ENCODE data around the gene SH3GL1.

SH3GL1 gene

DNA sequence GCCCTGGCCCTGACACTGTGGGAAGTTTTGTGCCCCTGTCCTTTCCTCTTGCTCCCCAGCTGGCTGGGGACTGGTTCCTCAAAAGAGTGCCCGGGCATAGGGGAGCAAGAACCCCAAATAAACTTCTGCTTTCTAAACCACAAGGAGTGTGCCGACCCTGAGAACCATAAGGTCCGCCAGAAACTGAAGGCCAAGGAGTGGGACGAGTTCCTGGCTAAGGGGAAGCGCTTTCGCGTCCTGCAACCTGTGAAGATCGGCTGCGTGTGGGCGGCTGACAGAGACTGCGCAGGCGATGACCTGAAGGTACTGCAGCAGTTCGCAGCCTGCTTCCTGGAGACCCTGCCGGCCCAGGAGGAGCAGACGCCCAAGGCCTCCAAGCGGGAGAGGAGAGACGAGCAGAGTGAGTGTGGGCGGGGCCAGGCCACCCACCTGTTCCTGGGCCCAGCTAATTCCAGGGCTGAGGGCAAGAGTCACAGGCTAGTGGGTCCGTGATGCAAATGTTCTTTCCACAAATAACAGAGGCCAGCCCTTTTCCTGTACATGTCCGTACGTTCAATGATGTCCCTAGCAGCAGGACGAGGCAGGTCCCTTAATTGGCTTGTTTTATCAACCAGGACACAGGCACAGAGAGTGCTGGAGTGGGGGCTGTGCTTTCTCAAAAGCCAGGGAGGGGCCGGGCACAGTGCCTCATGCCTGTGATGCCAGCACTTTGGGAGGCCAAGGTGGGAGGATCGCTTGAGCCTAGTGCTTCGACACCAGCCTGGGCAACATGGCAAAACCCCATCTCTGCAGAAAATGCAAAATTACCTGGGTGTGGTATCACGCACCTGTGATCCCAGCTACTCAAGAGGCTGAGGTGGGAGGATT, 31.7 kb upstream of the SH3GL1 start:
- DNase-seq, result no peak

DNA sequence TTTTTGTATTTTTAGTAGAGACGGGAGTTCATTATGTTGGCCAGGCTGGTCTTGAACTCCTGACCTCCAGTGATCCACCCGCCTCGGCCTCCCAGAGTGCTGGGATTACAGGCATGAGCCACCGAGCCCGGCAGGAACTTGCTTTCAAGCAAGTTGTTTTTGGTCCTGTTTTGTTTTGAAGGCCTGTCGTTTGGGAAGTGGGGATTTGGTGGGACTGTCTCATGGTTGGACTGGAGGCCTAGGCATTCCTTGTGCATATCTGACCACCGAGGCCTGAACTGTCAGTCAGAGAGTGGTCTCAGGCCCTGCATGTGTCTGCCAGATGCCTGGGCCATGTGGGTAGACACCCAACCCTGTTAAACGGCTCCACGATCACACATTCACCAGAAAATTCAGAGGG, 30.9 kb upstream of the SH3GL1 start:
- no peak for DNase-seq

DNA sequence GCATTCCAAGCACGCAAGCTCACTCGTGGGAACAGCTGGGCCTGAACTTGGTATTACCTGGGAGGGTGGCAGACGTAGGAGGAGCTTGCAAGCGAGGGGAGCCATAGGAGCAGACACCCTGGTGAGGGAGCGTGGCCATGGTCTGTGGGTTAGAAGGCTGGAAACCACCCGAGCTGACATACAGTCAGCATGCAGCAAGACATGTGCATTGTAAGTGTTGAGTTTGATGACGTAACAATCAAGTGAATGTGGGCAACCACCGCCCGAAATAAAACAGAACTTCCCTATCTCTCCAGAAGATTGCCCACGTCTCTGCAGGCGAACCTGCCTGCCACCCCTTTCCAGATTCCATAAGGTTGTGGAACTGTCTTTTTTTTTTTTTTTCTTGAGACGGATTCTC, 30.4 kb upstream of the SH3GL1 start:
- DNase-seq, result peak; percentile 24

DNA sequence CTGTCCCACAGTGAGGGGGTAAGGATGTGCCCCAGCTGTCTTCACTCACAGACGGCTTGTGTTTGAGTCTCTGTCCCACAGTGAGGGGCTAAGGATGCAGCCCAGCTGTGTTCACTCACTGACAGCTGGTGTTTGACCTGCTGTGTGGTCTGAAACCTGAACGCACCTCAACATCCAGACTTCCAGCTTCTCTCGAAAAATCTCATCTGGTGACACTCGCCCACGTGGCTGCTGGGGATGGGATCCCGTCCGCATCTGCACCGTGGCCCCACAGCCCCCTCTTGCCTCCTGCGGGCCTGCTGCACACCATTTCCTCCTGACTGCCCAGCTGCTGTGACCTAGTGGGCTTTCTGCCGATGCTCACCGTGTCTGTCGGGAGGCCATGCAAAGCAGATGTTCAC, 29.4 kb upstream of the SH3GL1 start:
- DNase-seq, result no peak

DNA sequence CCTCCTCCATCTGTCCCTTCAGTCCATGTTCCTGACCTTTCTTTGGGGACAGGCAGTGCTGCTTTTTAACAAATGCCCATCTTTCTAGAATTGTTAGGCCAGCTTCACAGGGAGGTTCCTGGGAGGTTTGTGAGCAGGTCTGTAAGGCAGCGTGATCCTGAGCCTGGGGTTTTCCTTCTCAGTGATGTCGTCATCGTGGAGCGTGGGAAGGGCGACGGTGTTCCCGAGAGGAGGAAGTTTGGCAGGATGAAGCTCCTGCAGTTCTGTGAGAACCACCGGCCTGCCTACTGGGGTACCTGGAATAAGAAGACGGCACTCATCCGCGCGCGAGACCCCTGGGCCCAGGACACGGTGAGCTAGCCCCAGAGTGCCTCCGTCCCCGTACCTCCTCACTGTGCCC, 28.9 kb upstream of the SH3GL1 start:
- no peak for DNase-seq

DNA sequence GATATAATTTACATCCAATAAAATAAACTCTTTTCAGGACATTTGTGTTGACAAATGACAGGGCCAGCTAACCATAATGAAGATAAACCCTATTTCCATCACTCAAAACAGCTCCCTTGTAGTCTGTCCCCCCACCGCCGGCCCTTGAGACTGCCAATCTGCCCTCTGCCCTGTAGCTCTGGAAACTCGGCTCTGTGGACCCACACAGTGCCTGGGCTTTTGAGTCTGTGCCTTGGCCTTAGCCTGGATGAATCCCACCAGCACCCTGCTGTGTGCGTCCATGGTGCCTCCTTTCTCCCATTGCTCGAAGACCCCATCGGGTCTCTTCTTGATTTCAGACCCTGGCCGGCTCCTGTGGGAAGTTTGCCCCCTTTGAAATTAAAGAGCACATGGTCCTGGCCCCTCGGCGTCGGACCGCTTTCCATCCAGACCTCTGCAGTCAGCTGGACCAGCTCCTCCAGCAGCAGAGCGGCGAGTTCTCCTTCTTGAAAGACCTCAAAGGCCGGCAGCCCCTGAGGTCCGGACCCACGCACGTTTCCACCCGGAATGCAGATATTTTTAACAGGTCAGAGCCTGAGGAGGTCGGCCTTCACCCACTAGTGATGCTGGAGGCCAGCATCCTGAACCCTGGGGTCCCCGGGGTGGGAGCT, 28.1 kb upstream of the SH3GL1 start:
- DNase-seq, result no peak

DNA sequence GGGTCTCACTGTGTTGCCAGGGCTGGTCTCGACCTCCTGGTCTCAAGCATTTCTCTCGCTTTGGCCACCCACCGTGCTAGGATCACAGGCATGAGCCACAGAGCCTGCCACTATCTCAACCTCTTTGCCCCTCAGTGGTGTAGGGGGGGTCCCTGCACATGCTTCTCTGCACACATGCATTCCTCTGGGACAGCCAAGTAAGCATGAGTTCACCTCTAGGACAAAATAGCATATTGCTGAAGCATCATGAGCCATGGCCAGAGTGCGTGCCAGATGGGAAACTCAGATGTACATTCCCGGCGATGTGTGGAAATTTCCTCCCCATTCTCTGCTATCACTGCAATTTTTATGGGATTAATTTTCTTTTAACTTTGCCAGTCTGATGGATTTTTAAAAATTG, 25.2 kb upstream of the SH3GL1 start:
- no peak for DNase-seq

DNA sequence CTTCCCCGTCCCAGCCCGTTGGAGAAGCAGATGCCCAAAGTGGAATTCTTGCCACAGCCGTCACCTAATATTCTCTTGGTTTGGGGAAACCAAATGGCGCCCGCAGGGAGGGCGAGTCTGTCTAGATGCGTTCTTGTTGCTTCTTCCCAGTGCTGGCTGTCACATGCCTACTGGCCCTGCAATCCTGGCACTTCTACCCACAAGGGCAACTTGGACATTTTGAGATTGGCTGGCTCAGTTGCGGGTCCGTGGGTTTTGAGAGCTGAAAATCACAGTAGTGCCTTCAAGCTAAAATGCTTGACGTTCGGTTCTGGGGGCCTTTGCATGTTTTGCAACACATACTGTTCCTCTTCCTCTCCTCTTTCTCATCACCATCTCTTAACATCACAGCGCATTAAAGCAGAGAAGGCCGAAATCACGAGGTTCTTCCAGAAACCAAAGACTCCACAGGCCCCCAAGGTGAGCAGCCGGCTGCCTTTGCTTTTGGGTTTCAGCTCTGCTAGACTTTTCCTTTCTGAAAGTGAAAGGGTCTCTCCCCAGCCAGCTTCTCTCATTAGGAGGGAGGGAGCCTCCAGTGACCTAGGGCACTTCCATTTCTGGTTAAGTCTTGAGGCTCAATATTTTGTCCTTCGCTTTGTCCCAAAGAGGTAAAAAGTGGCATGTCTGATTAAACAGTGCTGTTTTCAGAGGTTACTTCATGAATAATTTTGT, 23.2 kb upstream of the SH3GL1 start:
- DNase-seq, result no peak

DNA sequence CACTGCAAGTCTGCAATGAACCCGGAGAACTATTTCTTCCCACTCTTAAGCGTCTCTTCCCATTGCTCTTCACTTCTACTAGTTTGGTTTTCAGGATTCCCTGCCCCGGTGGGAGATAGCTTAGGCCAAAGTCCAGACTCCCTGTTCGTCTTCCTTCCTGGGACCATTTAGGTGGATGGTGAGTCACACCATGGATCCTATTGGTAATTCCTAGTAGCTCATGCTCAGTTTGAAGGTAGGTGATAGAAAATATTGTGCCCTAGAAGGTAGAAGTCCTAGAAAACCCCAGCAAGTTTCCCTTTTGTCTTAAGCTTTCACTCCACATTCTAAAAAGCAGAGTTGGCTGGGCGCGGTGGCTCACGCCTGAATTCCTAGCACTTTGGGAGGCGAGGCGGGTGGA, 15.9 kb upstream of the SH3GL1 start:
- no peak for DNase-seq

DNA sequence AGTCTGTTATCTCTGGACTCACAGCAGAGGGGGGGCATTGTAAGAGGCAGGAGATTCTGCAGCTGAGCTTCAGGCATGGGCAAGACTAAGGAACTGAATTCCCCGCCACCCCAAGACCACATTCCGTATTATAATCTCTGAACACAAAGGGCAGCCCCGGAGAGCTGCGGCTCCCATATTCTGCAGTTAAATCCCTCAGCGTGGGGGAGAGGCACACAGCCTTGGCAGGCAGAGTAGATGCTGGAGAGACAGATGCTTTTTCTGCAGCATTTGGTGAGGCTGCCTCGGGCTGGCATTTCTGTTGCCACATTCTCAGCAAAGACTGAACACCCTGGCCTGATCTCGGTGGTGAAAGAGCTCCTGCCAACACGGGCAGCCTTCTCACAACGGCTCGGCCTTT, 15.0 kb upstream of the SH3GL1 start:
- no peak for DNase-seq

DNA sequence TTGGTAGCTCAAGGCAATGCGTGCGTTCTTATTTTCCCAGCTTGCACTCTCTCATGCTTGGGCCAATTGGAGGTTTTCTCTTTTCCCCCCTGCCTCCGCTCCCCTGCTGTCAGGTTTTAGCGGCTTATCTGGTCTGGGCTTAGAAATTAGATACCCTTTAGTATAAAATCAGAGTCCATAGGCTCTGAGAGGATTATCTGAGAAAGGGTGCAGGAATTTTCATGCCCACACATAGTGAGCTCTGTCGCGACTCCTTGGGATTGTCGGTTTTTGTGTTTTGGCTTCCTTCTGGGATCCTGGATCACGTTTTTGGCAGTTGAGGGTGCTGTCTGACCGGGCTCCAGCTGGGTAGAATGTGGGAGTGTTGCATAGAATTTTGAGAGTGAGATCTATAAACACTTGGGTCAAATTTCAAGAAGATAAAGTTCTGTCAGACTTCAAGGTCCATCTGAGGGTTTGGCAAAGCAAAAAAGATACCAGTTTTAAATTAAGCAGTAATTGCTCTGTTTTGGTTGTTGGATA, 14.5 kb upstream of the SH3GL1 start:
- no peak for DNase-seq

DNA sequence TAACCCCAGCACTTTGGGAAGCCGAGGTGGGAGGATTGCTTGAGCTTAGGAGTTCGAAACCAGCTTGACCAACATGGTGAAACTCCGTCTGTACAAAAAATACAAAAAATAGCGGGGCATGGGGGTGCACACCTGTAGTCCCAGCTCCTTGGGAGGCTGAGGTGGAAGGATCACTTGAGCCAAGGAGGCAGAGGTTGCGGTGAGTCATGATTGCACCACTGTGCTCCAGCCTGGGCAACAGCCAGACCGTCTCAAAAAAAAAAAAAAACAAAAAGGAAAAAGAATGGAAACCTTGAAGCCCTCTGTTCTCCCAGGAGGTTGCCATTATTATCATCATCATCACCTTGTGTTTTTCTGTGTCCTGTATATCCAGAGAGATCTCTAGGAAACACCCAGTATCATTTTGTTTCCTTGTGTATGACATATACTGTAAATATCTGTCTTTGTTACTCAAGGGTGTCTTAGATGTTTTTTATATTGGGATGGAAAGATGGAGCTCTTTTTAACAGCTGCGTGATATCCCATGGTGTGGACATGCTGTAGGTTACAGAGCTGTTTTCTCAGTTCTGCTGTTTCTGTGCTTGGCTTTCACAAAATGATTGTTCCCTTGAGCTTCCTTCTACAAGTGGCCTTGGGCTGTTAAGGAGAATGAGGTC, 13.9 kb upstream of the SH3GL1 start:
- DNase-seq, result no peak

DNA sequence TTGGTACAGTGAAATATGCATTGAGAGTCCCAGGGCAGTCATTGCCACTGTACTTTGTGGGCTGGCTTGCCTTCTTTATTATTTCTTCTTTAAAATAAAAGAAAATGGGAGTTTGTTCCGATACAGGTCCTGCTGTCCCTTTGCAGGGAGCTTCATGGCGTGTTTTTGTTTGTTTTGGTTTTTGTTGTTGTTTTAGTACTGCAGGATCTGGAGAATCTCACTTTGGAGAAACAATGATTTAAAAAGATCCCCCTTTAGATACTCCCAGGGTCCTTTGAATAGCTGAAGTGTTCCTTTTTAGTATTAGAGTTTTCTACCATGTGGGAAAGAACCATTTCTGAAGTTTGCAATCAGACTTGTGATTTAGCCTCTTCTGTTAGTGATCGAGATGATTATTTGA, 13.2 kb upstream of the SH3GL1 start:
- no peak for DNase-seq

DNA sequence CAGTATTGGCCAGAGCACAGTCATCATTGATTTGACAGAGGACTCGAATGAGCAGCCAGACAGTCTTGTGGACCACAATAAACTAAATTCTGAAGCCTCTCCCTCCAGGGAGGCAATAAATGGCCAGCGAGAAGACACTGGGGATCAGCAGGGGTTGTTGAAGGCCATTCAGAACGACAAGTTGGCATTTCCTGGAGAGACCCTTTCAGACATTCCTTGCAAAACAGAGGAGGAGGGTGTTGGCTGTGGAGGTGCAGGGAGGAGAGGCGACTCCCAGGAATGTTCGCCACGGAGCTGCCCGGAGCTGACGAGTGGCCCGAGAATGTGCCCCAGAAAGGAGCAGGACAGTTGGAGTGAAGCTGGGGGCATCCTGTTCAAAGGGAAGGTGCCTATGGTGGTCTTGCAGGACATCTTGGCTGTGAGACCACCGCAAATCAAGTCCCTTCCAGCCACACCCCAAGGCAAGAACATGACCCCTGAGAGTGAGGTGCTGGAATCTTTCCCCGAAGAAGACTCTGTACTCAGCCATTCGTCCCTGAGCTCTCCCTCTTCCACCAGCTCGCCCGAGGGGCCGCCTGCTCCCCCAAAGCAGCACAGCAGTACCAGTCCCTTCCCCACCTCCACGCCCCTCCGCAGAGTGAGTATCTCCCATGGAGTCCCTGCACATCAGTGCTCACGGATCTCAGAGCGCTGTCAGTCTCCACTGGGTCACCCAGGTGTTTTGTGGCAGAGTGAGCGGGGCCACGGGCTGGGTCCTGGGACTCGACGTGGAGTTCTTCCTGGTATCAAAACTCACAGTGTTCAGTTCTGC, 9.0 kb upstream of the SH3GL1 start:
- DNase-seq, result no peak

DNA sequence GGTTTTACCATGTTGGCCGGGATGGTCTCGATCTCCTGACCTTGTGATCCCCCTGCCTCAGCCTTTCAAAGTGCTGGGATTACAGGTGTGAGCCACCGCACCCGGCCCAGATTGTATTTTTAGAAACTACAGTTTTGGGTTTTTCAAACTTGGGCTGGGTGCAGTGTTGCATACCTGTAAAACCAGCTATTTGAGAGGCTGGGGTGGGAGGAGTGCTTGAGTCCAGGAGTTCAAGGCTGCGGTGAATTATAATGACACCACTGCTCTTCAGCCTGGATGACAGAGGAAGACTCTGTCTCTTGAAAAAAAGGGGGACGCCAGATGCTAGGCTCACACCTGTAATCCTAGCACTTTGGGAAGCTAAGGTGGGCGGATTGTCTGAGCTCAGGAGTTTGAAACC, 6.3 kb upstream of the SH3GL1 start:
- DNase-seq, result no peak

DNA sequence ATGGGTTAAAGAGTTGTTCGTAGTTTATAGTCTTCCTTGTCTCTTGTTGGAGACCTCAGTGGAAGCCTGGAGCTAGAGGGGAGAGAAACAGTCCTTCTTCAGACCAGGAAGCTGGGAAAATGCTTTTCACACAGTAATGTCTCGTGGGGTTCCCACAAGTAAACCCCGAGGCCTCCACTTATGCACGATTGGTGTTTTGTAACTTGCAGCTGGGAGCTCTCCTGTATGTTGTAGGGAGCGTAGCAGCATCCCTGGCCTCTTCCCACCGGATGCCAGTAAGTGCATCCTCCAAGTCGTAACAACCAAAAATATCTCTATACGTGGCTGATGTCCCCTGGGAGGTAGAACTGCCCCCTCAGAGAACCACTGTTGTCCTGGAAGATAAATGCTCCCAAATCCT, 5.6 kb upstream of the SH3GL1 start:
- DNase-seq, result no peak

DNA sequence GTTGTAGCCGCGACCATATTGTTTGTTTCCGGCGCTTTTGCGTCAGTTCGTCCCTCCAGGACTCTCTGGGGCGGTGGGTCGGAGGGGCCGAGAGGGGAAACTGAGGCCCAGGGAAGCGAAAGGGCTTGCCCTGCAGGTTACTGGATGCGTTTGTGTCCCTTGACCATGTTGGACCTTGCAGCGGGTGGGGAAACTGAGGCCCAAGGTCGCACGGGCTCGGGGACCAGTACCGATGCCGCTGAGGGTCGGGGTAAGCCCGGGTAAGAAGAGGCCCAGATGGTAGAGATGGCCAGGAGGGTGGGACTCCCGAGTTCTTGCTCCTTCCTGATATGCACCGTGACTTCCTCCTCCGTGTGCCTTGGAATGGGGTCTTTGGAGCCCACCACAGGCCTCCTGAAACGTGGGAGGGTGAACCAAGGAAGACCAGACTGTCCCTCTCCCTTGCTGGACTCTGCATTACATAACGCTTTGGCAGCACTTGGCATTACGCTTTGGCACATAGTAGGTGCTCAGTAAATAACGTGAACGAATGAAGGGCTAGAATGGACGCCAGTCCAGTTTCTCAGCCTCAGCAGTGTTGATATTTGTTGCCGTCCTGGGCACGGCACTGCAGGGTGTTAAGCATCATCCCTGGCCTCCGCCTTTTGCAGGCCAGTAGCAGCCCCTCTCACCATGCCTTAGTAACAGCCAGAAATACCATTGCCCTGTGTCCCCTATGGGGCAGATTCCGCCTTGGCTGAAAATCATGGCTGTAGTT, 2.8 kb upstream of the SH3GL1 start:
- no peak for DNase-seq

DNA sequence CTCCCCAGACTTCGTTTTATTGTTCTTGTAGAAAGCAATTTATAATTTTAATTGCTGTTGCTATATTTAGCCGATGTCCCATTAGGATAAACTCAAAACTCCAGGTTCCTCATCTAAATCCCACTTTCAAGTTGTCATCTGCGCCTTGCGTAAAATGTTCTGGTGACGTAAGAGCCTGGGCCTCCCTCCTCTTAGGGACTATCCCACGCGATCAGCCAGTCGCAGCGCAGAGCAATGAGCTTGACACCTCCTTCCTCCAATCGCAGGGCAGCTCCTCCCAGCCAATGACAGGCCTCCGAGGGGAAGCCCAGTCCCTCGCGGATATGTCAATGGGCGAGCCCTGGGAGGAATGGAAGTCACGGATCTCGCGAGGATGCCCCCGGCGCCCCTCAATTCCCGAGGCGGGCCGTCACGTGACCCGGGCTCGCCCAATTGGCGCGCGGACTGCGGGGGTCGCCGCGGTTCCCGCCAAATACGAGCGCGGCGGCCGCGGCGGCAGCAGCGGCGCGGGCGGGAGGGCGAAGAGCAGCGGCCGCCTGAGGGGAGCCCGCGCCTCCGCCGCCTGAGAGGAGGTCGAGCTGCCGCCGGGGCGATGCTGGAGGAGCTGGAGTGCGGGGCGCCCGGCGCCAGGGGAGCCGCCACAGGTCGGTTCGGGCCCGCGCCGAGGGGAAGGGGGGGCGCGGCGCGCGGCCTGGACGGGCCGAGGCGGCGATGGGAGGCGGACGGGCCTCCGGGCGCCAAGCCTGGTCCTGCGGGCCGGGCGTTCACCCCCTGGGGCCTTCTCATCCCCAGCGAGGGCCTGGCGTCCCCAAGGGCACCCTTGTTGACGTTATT, 2.0 kb upstream of the SH3GL1 start, which contains the start of gene CHAF1A:
Gene CHAF1A, plus strand, starts transcription at position 470 of the 834 bp plus-strand sequence. Its CDS starts 123 bp downstream, at position 593.
- DNase-seq, result peak; percentile 97

DNA sequence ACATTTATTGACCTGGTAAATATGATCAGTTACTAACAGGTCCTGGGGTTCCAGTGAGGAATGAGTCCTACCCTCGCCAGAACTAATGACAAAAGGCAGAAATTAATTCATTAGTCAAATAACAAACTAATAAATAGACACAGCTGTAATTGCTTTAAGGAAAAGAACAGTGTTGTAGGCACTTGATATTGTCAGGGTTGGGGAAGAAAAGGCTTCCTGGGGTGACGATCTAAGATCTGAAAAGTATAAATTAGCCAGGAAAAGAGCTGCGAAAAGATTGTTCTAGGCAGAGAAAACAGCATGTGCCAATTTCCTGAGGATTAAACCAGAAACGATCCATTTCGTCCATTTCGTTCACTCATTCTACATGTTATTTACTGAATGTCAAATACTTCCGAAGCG, 1.4 kb upstream of the SH3GL1 start:
- no peak for DNase-seq

DNA sequence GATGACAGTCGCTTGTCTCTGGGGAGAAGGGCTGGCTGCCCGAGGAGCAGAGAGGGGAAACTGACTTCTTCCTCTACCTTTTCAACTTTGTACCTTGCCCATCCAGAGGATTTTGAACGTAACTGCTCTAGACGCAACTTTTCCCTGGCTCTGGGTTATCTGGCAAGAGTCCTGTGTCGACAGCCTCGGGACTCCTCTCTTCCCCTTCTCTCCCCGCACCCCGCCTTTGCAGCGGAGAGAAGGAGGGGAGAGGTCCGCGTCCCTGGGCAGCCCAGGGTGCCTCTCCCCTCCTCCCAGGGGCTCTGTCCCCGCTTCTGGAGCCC, 574 bp downstream of the SH3GL1 start:
- DNase-seq, result no peak

All from SIG-M5 (cell line).